PC-9 (cell line): ENCODE results near the gene MTERF4.
"Not testable (repeated sequence)": the region's sequence is repeated elsewhere in the genome, so short reads cannot be mapped to it uniquely, and the experiment has no call there.

Experiments used
- CTCF ChIP-seq: fragments of 200-600 bp; sonication (generic); conservative IDR thresholded peaks from 2 replicates; pipeline ENCODE4 v1.6.1; 2017; ENCODE audit warnings: mixed run types, antibody characterized with exemption, mild to moderate bottlenecking, moderate library complexity
- EZH2 ChIP-seq: fragments of 200-600 bp; sonication (generic); IDR thresholded peaks from 2 replicates; pipeline ENCODE4 v1.8.0; 2017; ENCODE audit warnings: antibody characterized with exemption, low read depth

- not testable (repeated sequence) for TF ChIP-seq CTCF, EZH2
Measured at GRCh38 chr2:241104611-241105010, 2.5 kb upstream of the MTERF4 start.
